A673 (cell line): ENCODE data around the gene ICOS.

ENCODE experiments used
- CTCF ChIP-seq: fragments of 300-800, 200-600 bp; sonication (generic); conservative IDR thresholded peaks from 2 replicates; pipeline ENCODE4 v1.5.1; 2017; ENCODE audit warnings: low read depth, mild to moderate bottlenecking, antibody characterized with exemption, low read length, moderate library complexity, mixed read lengths
- EZH2 ChIP-seq: fragments of 200-600 bp; sonication (generic); IDR thresholded peaks from 2 replicates; pipeline ENCODE4 v1.6.1; 2017; ENCODE audit warnings: borderline replicate concordance, low read depth, mild to moderate bottlenecking, mixed read lengths, antibody characterized with exemption, low read length; ENCODE audit not compliant: poor library complexity, severe bottlenecking

GRCh38 chr2:203934711-203935438 is 1.7 kb upstream of the ICOS start:
- TF ChIP-seq CTCF (no peak), EZH2 (no peak)
